SU-DHL-6 (cell line): ENCODE measurements around the gene LAMA1.

Source experiments
- H2AFZ ChIP-seq: fragments of 200-600 bp; sonication (generic); 2 replicates; pipeline ENCODE4 v1.6.1; 2014; ENCODE audit warnings: low read depth, mild to moderate bottlenecking, moderate library complexity, mixed read lengths, antibody characterized with exemption, low read length; ENCODE audit not compliant: severe bottlenecking
- H3F3A ChIP-seq: fragments of 200-600 bp; shearing (Covaris generic); 2 replicates; pipeline ENCODE4 v1.6.0; 2016; ENCODE audit warnings: antibody characterized with exemption, mild to moderate bottlenecking; ENCODE audit not compliant: insufficient read depth
- H3K27ac ChIP-seq: fragments of 200-600 bp; sonication (generic); 2 replicates; pipeline ENCODE4 v1.5.1; 2016; ENCODE audit warnings: low read depth, mild to moderate bottlenecking, low read length, moderate library complexity, mixed read lengths
- H3K27me3 ChIP-seq: fragments of 200-600 bp; sonication (generic), shearing (Covaris generic); 2 replicates; pipeline ENCODE4 v1.6.0; 2014; ENCODE audit warnings: mild to moderate bottlenecking, low read length
- H3K36me3 ChIP-seq: fragments of 200-600 bp; sonication (generic); 2 replicates; pipeline ENCODE4 v1.6.1; 2014; ENCODE audit warnings: mild to moderate bottlenecking, low read length, mixed read lengths
- H3K4me2 ChIP-seq: fragments of 300-600, 200-600 bp; shearing (Covaris generic), sonication (generic); 2 replicates; pipeline ENCODE4 v1.6.0; 2014; ENCODE audit warnings: low read length, low read depth, mild to moderate bottlenecking; ENCODE audit not compliant: poor library complexity, severe bottlenecking
- H3K4me3 ChIP-seq: fragments of 200-600 bp; sonication (generic); 2 replicates; pipeline ENCODE4 v1.5.1; 2014; ENCODE audit warnings: antibody characterized with exemption, low read length, mild to moderate bottlenecking, mixed read lengths; ENCODE audit not compliant: insufficient read depth, poor library complexity, severe bottlenecking
- H3K79me2 ChIP-seq: fragments of 200-600 bp; sonication (generic); 2 replicates; pipeline ENCODE4 v1.6.1; 2014; ENCODE audit warnings: mild to moderate bottlenecking, low read length, moderate library complexity; ENCODE audit not compliant: insufficient read depth
- H3K9ac ChIP-seq: fragments of 200-600 bp; sonication (generic); 2 replicates; pipeline ENCODE4 v1.7.0; 2014; ENCODE audit warnings: mild to moderate bottlenecking, low read length
- H3K9me2 ChIP-seq: fragments of 200-600 bp; sonication (generic); replicated peaks from 2 replicates; pipeline ENCODE4 v1.6.1; 2014; ENCODE audit warnings: low read length; ENCODE audit not compliant: insufficient read depth
- H3K9me3 ChIP-seq: fragments of 200-600 bp; sonication (generic); 2 replicates; pipeline ENCODE4 v1.6.1; 2014; ENCODE audit warnings: low read length, mixed read lengths; ENCODE audit not compliant: insufficient read depth
- H4K20me1 ChIP-seq: fragments of 200-600 bp; sonication (generic); 2 replicates; pipeline ENCODE4 v1.6.1; 2014; ENCODE audit warnings: low read depth, mild to moderate bottlenecking, antibody characterized with exemption, low read length, moderate library complexity, mixed read lengths
- EZH2phosphoT487 ChIP-seq: fragments of 200-600 bp; sonication (generic), shearing (Covaris generic); conservative IDR thresholded peaks from 2 replicates; pipeline ENCODE4 v1.6.1; 2018; ENCODE audit warnings: mild to moderate bottlenecking, antibody characterized with exemption, low read length, moderate library complexity, mixed read lengths
- TF ChIP-seq, protein P1 (sequence below): fragments of 200-600 bp; sonication (generic); IDR thresholded peaks from one replicate; pipeline ENCODE4 v1.5.1; 2017; ENCODE audit warnings: antibody characterized with exemption, mild to moderate bottlenecking, low read length, moderate library complexity; ENCODE audit not compliant: insufficient read depth, poor library complexity, severe bottlenecking

The LAMA1 gene

DNA sequence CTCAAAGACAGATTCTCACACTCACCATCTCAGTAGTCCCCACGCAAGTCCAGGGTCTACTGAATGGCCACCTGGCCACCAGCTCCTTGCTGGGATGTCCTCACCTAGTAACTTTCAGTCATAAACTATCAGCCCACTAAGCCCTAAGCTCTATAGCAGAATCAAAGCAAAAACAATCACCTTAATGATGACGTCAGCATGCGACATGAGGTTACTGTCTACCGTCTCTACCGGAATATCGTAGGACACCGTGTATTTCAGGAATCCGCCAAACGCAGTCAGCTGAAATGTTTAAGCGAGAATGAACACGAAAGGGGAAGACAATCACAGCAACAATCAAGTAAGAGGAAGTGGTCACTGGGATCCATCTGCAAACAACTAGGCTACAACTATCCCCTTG is 81.8 kb downstream of the LAMA1 start:
- H3K4me2 ChIP-seq = no peak overlapping the region
- H4K20me1 ChIP-seq = no peaks in the 10 kb centered on the region
- no peaks in the 10 kb centered on the region for H3K9me3 ChIP-seq
- H3K9ac ChIP-seq = no peak overlapping the region
- H3K27me3 ChIP-seq = no peaks in the 10 kb centered on the region
- no peak overlapping the region for H3K27ac ChIP-seq
- no peaks in the 10 kb centered on the region for H3K36me3 ChIP-seq
- H3K4me3 ChIP-seq = no peak overlapping the region
- no peak overlapping the region for H2AFZ ChIP-seq
- no peaks in the 10 kb centered on the region for H3K9me2 ChIP-seq
- H3K79me2 ChIP-seq = no peaks in the 10 kb centered on the region
- TF ChIP-seq, protein P1, sequence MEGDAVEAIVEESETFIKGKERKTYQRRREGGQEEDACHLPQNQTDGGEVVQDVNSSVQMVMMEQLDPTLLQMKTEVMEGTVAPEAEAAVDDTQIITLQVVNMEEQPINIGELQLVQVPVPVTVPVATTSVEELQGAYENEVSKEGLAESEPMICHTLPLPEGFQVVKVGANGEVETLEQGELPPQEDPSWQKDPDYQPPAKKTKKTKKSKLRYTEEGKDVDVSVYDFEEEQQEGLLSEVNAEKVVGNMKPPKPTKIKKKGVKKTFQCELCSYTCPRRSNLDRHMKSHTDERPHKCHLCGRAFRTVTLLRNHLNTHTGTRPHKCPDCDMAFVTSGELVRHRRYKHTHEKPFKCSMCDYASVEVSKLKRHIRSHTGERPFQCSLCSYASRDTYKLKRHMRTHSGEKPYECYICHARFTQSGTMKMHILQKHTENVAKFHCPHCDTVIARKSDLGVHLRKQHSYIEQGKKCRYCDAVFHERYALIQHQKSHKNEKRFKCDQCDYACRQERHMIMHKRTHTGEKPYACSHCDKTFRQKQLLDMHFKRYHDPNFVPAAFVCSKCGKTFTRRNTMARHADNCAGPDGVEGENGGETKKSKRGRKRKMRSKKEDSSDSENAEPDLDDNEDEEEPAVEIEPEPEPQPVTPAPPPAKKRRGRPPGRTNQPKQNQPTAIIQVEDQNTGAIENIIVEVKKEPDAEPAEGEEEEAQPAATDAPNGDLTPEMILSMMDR = no peak
- TF ChIP-seq EZH2phosphoT487 = no peak
- H3F3A ChIP-seq = no peaks in the 10 kb centered on the region

DNA sequence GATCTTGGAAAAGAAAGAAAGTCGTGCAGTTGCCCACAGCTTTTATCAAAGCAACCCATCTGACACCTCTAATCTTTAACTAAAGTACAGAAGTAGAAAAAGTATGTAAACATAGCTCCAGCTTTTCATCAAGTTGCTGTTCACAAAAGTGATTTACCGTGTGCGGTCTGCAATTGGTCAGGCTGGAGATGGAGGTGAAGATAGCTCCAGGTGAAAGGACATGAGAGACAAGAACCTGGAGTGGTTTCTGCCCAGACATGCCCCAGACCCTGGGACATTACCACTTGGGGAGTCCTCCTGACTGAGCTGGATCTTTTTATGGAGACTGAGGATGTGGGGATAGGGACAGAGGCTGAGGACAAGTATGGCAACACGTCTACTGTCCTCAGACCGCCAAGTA is 82.7 kb downstream of the LAMA1 start:
- Histone ChIP-seq H3K9me2 (no peaks in the 10 kb centered on the region), H3F3A (no peaks in the 10 kb centered on the region), H3K9me3 (no peaks in the 10 kb centered on the region), H2AFZ (no peak overlapping the region), H3K4me2 (no peak overlapping the region), H4K20me1 (no peaks in the 10 kb centered on the region), H3K79me2 (no peaks in the 10 kb centered on the region), H3K36me3 (no peaks in the 10 kb centered on the region), H3K4me3 (no peak overlapping the region), H3K9ac (no peak overlapping the region), H3K27me3 (no peaks in the 10 kb centered on the region), H3K27ac (no peak overlapping the region)
- TF ChIP-seq EZH2phosphoT487 = no peak
- TF ChIP-seq, protein P1 = no peak

DNA sequence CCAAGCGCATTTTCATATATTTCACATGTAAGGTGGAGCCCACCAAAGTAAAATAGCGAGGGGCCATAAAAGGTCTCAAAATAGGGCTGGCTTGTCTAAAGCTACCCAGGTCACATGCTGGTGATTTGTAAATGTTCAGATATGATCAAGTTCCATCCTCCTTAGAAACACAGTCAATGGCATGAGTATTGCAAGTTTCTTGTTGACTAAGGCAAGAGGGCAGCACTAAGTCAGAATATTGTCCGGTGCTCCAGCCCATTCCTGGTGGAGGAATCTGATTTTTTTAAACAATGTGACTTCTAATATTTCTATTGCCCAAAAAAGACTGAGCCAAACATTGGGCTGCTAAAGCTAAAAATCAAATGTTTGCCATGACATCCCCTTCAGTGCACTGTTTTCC is 85.1 kb downstream of the LAMA1 start:
- H3K27ac ChIP-seq = no peak overlapping the region
- no peak for TF ChIP-seq EZH2phosphoT487
- TF ChIP-seq, protein P1 = no peak
- H3F3A ChIP-seq = no peaks in the 10 kb centered on the region

More for the DNA sequence above, 85.1 kb downstream of the LAMA1 start:
- Histone ChIP-seq H3K36me3 (no peaks in the 10 kb centered on the region), H3K4me2 (no peak overlapping the region), H2AFZ (no peak overlapping the region), H3K79me2 (no peaks in the 10 kb centered on the region), H3K9me3 (no peaks in the 10 kb centered on the region), H3K27me3 (no peaks in the 10 kb centered on the region), H3K9me2 (no peaks in the 10 kb centered on the region), H4K20me1 (no peaks in the 10 kb centered on the region), H3K4me3 (no peak overlapping the region), H3K9ac (no peak overlapping the region)
